Activated CD4-positive, alpha-beta memory T cell treated with anti-CD3 and anti-CD28 coated beads, Interleukin-2, amount 10 ng/mL, durations not matched to agents 7 days and 5 days (primary cell): ENCODE measurements around the gene LENG9. TPM values are rescaled to one million over a fixed set of nuclear protein-coding genes. Genes with fewer than 3 reads are reported as not detected.

Source experiments
- CTCF ChIA-PET: fragments of 350-600 bp; sonication (Branson Sonifier 250); formaldehyde crosslinking; loops from one replicate; lab custom pipeline; 2021; ENCODE audit warnings: antibody characterized with exemption, inconsistent platforms; lab: Charles Lee
- POLR2A ChIA-PET: fragments of 350-600 bp; sonication (Branson Sonifier 250); formaldehyde crosslinking; loops from one replicate; lab custom pipeline; 2021; ENCODE audit warnings: antibody characterized with exemption; lab: Charles Lee
- DNase-seq: peaks from one replicate; pipeline ENCODE4 v3.0.0-alpha.2; 2020
- H3K27ac Mint-ChIP-seq: one replicate; pipeline ENCODE4 v1.8.0; 2021; ENCODE audit warnings: mild to moderate bottlenecking, mixed read lengths
- H3K27me3 Mint-ChIP-seq: one replicate; pipeline ENCODE4 v1.8.0; 2021; ENCODE audit warnings: mixed read lengths
- H3K36me3 Mint-ChIP-seq: one replicate; pipeline ENCODE4 v1.8.0; 2021; ENCODE audit warnings: low read depth, mixed read lengths
- H3K4me1 Mint-ChIP-seq: one replicate; pipeline ENCODE4 v1.8.0; 2021; ENCODE audit warnings: mixed read lengths
- H3K4me3 Mint-ChIP-seq: one replicate; pipeline ENCODE4 v1.8.0; 2021; ENCODE audit warnings: mild to moderate bottlenecking, mixed read lengths
- H3K9me3 Mint-ChIP-seq: one replicate; pipeline ENCODE4 v1.8.0; 2021; ENCODE audit warnings: mixed read lengths
- total RNA-seq, 2 experiments: library from RNA; stranded (reverse); gene quantifications; one replicate each; pipeline ENCODE4 v1.2.3, GENCODE V29; 2021

Gene LENG9
- total RNA-seq, 2 experiments from 2014 or later, result 8.5 to 8.7 TPM

DNA sequence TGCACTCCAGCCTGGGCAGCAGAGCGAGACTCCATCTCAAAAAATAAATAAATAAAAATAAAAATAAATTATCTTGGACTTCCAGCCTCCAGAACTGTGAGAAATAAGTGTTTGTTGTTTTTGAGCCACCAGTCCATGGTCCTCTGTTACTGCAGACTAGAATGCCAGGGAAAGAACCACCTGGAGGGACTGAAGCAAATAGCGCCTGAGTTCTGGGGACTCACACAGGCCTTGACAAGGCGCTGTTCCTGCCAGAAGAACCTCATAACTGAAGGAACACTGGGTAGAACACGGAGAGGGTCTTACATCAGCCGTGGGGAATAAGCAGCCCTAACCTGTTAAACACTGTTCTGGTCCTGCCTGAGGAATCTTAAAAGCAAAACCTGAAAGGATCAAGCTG, 22.9 kb downstream of the LENG9 start:
- ChIA-PET CTCF (interaction anchor here (1.3 to 2.2 kb wide), 2 partner anchors 8 to 50 kb away, joined by 5 to 6 read pairs; partner anchors contain the start of gene LENG8), POLR2A (no interaction called here)
- H3K27me3 Mint-ChIP-seq, result no peaks in the 10 kb centered on the region
- no peak overlapping the region for H3K4me3 Mint-ChIP-seq
- no peak for DNase-seq
- peaks cover 1% of the 10 kb centered on the region for H3K4me1 Mint-ChIP-seq
- H3K27ac Mint-ChIP-seq, result no peak overlapping the region
- no peaks in the 10 kb centered on the region for H3K9me3 Mint-ChIP-seq
- peaks cover 36% of the 10 kb centered on the region for H3K36me3 Mint-ChIP-seq

DNA sequence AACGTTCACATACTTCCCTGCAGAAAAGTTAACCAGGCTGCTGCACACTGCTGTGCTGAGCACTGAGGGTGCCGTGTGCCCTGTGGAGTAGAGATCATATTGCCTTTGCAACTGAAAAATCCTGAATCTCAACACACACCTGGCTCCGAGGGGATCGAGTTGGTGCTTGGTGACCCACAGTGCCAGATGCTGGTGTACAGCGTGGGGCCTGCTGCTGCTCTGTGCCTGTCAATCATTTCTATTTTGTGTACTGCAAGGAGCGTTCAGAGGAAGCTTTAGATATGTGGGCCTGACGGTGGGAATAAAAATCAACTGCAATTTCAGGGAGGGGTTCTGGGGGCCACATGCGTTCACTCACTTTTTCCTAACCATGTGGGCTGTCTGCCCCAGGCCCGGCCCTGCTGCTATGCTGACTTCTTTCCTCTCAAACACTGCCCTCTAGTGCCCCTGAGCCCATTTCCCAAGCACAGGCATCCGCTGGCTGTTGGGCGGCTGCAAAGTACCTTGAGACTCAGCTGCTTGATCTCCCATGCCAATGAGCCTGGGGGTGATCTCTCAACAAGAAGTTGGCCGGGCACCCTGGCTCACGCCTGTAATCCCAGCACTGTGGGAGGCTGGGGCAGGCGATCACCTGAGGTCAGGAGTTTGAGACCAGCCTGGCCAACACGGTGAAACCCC, 24.3 kb downstream of the LENG9 start:
- ChIA-PET POLR2A (interaction anchor here (1.3 to 2.0 kb wide), 2 partner anchors 9 to 11 kb away, joined by 3 to 14 read pairs; partner anchors contain the start of gene LENG8), CTCF (interaction anchor here (0.8 to 1.8 kb wide), 5 partner anchors 9 to 409 kb away, joined by 3 to 8 read pairs (median 5); partner anchors contain the start of gene LENG8)
- H3K4me3 Mint-ChIP-seq, result no peak overlapping the region
- no peaks in the 10 kb centered on the region for H3K27me3 Mint-ChIP-seq
- DNase-seq, result no peak
- H3K9me3 Mint-ChIP-seq, result no peaks in the 10 kb centered on the region
- H3K4me1 Mint-ChIP-seq, result peaks cover 10% of the 10 kb centered on the region
- H3K27ac Mint-ChIP-seq, result no peak overlapping the region
- H3K36me3 Mint-ChIP-seq, result peaks cover 34% of the 10 kb centered on the region

DNA sequence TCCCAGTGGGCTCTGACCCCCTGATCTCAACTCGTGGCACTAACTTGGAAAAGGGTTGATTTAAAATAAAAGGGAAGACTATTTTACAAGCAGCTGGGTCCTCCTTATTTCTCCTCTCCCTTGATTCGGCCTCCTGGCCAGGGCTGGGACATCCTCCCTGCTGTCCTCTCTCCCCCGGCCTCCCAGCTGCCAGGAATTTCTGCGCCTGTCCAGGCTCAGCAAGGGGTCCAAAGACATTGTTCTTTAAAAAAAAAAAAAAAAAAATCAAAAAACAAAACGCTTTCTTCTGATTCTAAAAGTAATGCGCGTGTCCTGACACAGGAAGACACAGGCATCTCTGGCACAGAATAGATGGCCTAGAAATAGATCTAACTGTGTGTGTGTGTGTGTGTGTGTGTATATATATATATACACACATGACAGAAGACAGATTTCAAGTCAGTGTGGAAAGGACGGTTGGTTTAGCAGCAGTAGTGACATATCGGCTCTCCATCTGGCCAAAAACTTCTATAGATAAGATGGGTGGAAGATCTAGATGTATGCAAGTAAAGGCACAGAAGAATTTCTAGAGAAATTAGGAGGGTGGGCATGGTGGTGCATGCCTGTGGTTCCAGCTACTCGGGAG, 26.8 kb downstream of the LENG9 start:
- ChIA-PET POLR2A (interaction anchor here (1.1 kb wide), 1 partner anchor 10 kb away, joined by 3 read pairs; no protein-coding TSS in a partner anchor), CTCF (no interaction called here)
- H3K27ac Mint-ChIP-seq, result no peak overlapping the region
- no peaks in the 10 kb centered on the region for H3K27me3 Mint-ChIP-seq
- DNase-seq, result no peak
- H3K36me3 Mint-ChIP-seq, result peaks cover 21% of the 10 kb centered on the region
- no peak overlapping the region for H3K4me3 Mint-ChIP-seq
- H3K9me3 Mint-ChIP-seq, result no peaks in the 10 kb centered on the region
- H3K4me1 Mint-ChIP-seq, result peaks cover 10% of the 10 kb centered on the region

DNA sequence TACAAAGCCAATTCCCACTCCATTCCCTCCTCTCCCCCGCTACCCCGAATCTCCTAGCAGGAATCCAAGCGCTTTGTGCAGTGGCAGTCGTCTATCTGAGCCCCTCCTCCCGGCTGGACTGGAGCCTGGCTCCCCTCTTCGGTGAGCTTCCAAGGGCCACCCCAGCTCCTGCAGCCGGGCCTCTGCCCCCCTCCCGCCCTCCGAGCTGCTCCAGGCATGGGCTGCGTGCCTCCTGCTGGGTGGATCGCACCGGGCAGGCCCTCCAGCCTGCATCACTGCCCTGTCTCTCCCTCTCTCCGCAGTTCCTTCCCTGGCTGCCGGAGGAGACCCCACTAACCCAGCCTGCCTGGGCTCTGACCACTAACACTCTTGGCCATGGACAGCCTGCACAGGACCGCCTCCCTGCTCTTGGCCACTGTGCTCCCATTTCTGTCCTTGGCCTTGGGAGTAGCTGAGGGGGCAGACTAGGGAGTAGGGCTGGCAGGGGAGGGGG, 27.5 kb downstream of the LENG9 start:
- Mint-ChIP-seq H3K27ac (no peak overlapping the region), H3K4me3 (no peak overlapping the region), H3K4me1 (peaks cover 11% of the 10 kb centered on the region), H3K36me3 (peaks cover 18% of the 10 kb centered on the region), H3K27me3 (peaks cover 3% of the 10 kb centered on the region), H3K9me3 (no peaks in the 10 kb centered on the region)
- ChIA-PET CTCF (no interaction called here), POLR2A (interaction anchor here (1.1 kb wide), 1 partner anchor 9 kb away, joined by 3 read pairs; no protein-coding TSS in a partner anchor)
- DNase-seq, result no peak

- Mint-ChIP-seq H3K4me3 (no peak overlapping the region), H3K4me1 (peaks cover 12% of the 10 kb centered on the region), H3K27me3 (peaks cover 3% of the 10 kb centered on the region), H3K9me3 (no peaks in the 10 kb centered on the region), H3K36me3 (peaks cover 16% of the 10 kb centered on the region), H3K27ac (no peak overlapping the region)
- DNase-seq, result no peak
- CTCF ChIA-PET, result no interaction called here
- POLR2A ChIA-PET, result interaction anchor here (3.7 kb wide), 1 partner anchor 13 kb away, joined by 21 read pairs; the partner anchor contains the start of gene LENG8
Observed at GRCh38 chr19:54435551-54436016, 28.0 kb downstream of the LENG9 start.

GRCh38 chr19:54434873-54435214, 28.7 kb downstream of the LENG9 start:
- Mint-ChIP-seq H3K36me3 (peaks cover 13% of the 10 kb centered on the region), H3K27me3 (peaks cover 3% of the 10 kb centered on the region), H3K4me3 (no peak overlapping the region), H3K27ac (no peak overlapping the region), H3K9me3 (no peaks in the 10 kb centered on the region), H3K4me1 (peaks cover 12% of the 10 kb centered on the region)
- POLR2A ChIA-PET, result interaction anchor here (3.7 kb wide), 1 partner anchor 14 kb away, joined by 21 read pairs; the partner anchor contains the start of gene LENG8
- CTCF ChIA-PET, result no interaction called here
- DNase-seq, result no peak

- DNase-seq, result no peak
- Mint-ChIP-seq H3K27ac (no peak overlapping the region), H3K27me3 (peaks cover 5% of the 10 kb centered on the region), H3K9me3 (no peaks in the 10 kb centered on the region), H3K4me1 (peaks cover 12% of the 10 kb centered on the region), H3K4me3 (no peak overlapping the region), H3K36me3 (peaks cover 13% of the 10 kb centered on the region)
- ChIA-PET POLR2A (interaction anchor here (3.7 kb wide), 1 partner anchor 15 kb away, joined by 21 read pairs; the partner anchor contains the start of gene LENG8), CTCF (interaction anchor here (0.7 kb wide), 1 partner anchor 108 kb away, joined by 3 read pairs; no protein-coding TSS in a partner anchor)
Observed at GRCh38 chr19:54434112-54434872, 29.3 kb downstream of the LENG9 start.

- peaks cover 7% of the 10 kb centered on the region for H3K27me3 Mint-ChIP-seq
- no peak overlapping the region for H3K4me3 Mint-ChIP-seq
- H3K36me3 Mint-ChIP-seq, result peaks cover 13% of the 10 kb centered on the region
- H3K27ac Mint-ChIP-seq, result no peak overlapping the region
- H3K9me3 Mint-ChIP-seq, result no peaks in the 10 kb centered on the region
- peaks cover 12% of the 10 kb centered on the region for H3K4me1 Mint-ChIP-seq
- DNase-seq, result no peak
- POLR2A ChIA-PET, result interaction anchor here (3.7 kb wide), 1 partner anchor 15 kb away, joined by 21 read pairs; the partner anchor contains the start of gene LENG8
- CTCF ChIA-PET, result interaction anchor here (0.7 kb wide), 1 partner anchor 107 kb away, joined by 3 read pairs; no protein-coding TSS in a partner anchor
Observed at GRCh38 chr19:54433697-54434096, 29.9 kb downstream of the LENG9 start.

- POLR2A ChIA-PET, result interaction anchor here (3.7 kb wide), 1 partner anchor 17 kb away, joined by 21 read pairs; the partner anchor contains the start of gene LENG8
- CTCF ChIA-PET, result no interaction called here
- peaks cover 12% of the 10 kb centered on the region for H3K4me1 Mint-ChIP-seq
Observed at GRCh38 chr19:54432144-54432738, 31.3 kb downstream of the LENG9 start.

DNA sequence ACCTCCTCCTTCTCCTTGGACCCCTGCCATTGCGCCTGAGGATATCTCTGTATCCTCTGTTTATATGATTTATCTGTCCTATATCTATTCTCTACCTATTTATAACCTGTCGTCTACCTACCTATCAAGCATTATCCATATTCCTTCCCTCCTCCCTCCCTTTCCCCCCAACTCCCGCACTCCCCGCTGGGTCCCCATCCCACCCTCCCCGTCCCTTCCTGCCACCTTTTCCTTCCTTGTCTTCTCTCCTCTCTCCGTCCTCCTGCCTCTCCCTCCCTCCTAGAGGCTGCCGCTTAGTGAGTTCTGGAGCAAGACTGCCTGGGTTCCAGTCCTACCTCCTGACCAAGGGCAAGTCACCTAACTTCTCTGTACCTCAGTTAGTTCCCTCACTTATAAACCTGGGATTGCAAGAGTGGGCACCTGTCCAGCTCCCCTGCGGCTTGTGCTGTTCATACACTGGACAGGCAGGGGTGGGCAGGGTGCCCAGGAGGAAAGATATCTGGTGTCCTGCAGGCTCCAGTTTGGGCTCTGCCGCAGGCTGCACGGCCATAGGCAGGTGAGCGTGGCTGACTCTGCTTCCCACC, 32.2 kb downstream of the LENG9 start:
- Mint-ChIP-seq H3K4me1 (peaks cover 12% of the 10 kb centered on the region), H3K27me3 (peaks cover 10% of the 10 kb centered on the region), H3K9me3 (no peaks in the 10 kb centered on the region), H3K4me3 (no peak overlapping the region), H3K27ac (no peak overlapping the region), H3K36me3 (peaks cover 6% of the 10 kb centered on the region)
- ChIA-PET POLR2A (interaction anchor here (2.4 kb wide), 1 partner anchor 17 kb away, joined by 13 read pairs; the partner anchor contains the start of gene LENG8), CTCF (interaction anchor here (1.0 kb wide), 1 partner anchor 11 kb away, joined by 3 read pairs; no protein-coding TSS in a partner anchor)
- DNase-seq, result no peak

More at GRCh38 chr19:54432144-54432738, 31.3 kb downstream of the LENG9 start:
- H3K4me3 Mint-ChIP-seq, result no peak overlapping the region
- no peak for DNase-seq
- peaks cover 7% of the 10 kb centered on the region for H3K27me3 Mint-ChIP-seq
- H3K27ac Mint-ChIP-seq, result no peak overlapping the region
- H3K36me3 Mint-ChIP-seq, result peaks cover 13% of the 10 kb centered on the region
- no peaks in the 10 kb centered on the region for H3K9me3 Mint-ChIP-seq

DNA sequence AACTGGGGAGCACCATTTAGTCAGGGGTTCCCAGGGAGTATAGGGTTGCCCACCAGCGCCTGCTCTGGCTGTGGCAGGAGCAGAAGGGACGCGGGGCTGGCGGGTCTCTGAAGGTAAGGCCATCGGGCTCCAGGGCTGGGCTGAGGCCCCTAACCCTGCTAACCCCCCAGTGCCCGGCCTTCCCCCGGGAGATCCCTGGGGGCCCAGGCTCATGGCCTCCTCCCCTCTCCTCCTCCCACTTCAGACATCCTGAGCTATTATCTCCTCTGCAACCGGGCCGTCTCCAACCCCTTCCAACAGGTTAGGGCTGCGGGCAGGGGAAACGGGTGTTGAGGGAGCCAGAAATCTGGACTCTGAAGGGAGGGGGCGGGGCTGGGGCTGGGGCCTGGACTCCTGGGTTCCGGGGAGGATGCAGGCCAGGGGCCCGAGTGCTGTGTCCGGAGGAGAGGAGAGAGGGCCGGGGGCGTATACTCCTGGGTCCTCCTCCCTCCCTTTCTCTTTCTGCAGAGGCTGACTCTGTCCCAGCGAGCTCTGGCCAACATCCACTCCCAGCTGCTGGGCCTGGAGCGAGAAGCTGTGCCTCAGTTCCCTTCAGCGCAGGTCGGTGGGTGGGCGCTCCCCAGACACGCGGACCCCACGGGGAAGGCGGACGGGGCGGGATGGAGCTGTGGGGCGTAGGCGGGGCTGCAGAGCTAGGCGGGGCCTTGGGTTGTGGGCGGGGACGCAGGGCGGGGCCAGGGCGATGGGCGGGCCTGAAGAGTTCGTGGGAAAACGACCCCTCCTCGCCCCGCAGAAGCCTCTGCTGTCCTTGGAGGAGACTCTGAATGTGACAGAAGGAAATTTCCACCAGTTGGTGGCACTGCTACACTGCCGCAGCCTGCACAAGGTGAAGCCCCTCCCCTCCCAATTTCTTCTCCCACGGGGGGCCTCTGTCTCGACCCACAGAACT, 33.0 kb downstream of the LENG9 start:
- peak; percentile 42 for DNase-seq
- POLR2A ChIA-PET, result interaction anchor here (1.0 to 2.4 kb wide), 3 partner anchors 8 to 18 kb away, joined by 4 to 13 read pairs (median 4); partner anchors contain the start of gene LENG8
- no peak overlapping the region for H3K27ac Mint-ChIP-seq
- peaks cover 10% of the 10 kb centered on the region for H3K27me3 Mint-ChIP-seq
- H3K4me1 Mint-ChIP-seq, result peaks cover 12% of the 10 kb centered on the region
- CTCF ChIA-PET, result interaction anchor here (1.0 kb wide), 1 partner anchor 11 kb away, joined by 3 read pairs; no protein-coding TSS in a partner anchor
- no peaks in the 10 kb centered on the region for H3K9me3 Mint-ChIP-seq
- no peak overlapping the region for H3K4me3 Mint-ChIP-seq
- H3K36me3 Mint-ChIP-seq, result peaks cover 5% of the 10 kb centered on the region
